MM.1S (cell line): ENCODE measurements around the gene ZDHHC22.

ENCODE experiments used
- CTCF ChIP-seq: fragments of 300-600 bp; sonication (generic); IDR thresholded peaks from 2 replicates; pipeline ENCODE4 v1.5.1; 2016; ENCODE audit warnings: antibody characterized with exemption, low read length, mixed read lengths
- EZH2 ChIP-seq: fragments of 300-600 bp; sonication (generic); optimal IDR thresholded peaks from 2 replicates; pipeline ENCODE3; 2017; ENCODE audit warnings: low read depth, mild to moderate bottlenecking, antibody characterized with exemption, low read length, mixed read lengths

- TF ChIP-seq EZH2 (no peak), CTCF (no peak)
Measured at GRCh38 chr14:77148510-77149231, 7.1 kb upstream of the ZDHHC22 start.
